ENCODE results near the gene PTPN1.

PTPN1 gene

DNA sequence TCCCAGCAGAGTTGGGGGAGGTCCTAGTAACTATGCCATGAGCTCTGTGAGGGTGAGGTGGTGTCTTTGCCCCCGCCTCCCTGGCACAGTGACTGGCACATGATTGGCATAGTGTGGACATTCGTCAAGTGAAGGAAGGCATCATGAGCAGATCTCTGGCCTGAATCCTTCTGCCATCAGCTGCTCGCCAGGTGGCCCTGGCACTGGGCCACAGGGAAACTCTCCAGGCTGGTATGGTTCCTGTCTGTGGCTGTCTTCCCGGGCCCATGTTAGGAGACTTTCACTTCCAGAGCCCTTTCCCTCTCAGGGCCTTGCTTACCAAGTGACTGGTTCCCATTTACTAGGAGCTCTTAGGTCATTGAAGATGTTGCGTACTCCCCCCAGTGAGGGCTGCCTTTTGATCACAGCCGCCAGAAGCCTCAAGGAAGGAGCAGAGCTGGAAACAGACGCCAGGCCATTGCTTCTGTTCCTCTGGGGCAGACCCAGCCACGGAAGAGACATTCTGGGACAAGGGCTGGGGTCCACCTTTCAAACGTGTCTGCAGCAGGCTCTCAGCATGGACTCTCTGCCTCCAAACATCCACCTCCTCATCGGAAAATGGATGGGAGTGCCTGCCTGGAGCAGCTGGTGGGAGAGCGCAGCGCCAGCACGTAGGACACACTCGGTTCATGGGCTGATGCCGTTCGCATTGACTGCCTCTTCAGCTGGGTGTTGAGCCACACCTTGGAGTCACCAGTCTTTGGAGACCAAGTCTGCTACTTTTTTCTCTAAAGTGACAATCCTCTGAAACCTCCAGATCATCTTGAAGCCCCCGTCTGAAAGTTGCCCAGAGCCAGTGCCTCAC, 67.2 kb downstream of the PTPN1 start:
- no peak overlapping the region for H3K4me3 Mint-ChIP-seq
- no peaks in the 10 kb centered on the region for H3K9me3 Mint-ChIP-seq
- H3K36me3 Mint-ChIP-seq (ENCODE audit: low read depth): peaks cover 67% of the 10 kb centered on the region
- TF ChIP-seq, protein P1, sequence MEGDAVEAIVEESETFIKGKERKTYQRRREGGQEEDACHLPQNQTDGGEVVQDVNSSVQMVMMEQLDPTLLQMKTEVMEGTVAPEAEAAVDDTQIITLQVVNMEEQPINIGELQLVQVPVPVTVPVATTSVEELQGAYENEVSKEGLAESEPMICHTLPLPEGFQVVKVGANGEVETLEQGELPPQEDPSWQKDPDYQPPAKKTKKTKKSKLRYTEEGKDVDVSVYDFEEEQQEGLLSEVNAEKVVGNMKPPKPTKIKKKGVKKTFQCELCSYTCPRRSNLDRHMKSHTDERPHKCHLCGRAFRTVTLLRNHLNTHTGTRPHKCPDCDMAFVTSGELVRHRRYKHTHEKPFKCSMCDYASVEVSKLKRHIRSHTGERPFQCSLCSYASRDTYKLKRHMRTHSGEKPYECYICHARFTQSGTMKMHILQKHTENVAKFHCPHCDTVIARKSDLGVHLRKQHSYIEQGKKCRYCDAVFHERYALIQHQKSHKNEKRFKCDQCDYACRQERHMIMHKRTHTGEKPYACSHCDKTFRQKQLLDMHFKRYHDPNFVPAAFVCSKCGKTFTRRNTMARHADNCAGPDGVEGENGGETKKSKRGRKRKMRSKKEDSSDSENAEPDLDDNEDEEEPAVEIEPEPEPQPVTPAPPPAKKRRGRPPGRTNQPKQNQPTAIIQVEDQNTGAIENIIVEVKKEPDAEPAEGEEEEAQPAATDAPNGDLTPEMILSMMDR (IDR thresholded peaks at IDR 0.05; ENCODE audit: unreplicated experiment in 3 of 3): no peak
- peaks cover 11% of the 10 kb centered on the region for H3K4me1 Mint-ChIP-seq
- no peaks in the 10 kb centered on the region for H3K27me3 Mint-ChIP-seq (ENCODE audit: low read depth)
- H3K27ac Mint-ChIP-seq: no peak overlapping the region

DNA sequence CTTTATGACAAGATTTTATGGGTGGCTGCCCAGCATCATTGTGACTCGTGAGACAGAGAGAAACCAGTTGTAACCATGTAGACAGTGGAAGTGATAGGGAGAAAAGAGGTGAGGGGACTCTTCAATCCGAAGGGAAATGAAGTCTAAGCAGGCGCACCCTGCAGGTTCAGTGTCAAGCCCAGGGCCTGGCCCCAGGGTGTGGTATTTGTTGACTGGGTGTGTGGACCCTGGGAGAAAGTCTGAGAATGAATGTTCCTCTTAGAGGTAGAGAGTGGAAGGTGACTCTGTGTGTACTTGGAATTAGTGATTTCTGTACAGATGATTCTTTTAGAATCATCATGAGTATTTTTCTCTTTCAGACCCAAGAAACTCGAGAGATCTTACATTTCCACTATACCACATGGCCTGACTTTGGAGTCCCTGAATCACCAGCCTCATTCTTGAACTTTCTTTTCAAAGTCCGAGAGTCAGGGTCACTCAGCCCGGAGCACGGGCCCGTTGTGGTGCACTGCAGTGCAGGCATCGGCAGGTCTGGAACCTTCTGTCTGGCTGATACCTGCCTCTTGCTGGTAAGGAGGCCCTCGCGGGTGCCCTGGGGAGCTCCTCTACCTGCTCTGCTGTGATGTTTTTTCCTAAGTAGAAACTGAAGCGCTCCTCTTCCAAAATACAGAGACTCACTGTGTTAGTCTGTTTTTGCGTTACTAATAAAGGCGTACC, 68.0 kb downstream of the PTPN1 start:
- H3K27me3 Mint-ChIP-seq (ENCODE audit: low read depth): no peaks in the 10 kb centered on the region

DNA sequence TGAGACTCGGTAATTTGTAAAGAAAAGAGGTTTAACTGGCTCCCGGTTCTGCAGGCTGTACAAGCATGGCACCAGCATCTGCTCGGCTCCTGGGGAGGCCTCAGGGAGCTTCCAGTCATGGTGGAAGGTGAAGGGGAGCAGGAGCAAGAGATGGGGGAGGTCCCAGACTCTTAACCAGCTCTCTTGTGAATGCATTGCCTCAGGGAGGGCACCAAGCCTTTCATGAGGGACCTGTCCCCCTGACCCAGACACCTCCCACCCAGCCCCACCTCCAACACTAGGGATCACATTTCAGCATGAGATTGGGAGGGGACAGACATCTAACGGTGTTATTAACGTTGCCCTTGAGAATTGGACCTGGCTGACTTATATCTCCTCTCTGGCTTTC, 68.6 kb downstream of the PTPN1 start:
- Mint-ChIP-seq H3K36me3 (ENCODE audit: low read depth) (peaks cover 79% of the 10 kb centered on the region), H3K4me3 (no peak overlapping the region), H3K27ac (no peak overlapping the region), H3K27me3 (ENCODE audit: low read depth) (no peaks in the 10 kb centered on the region), H3K4me1 (no peaks in the 10 kb centered on the region), H3K9me3 (no peaks in the 10 kb centered on the region)
- TF ChIP-seq, protein P1 (IDR thresholded peaks at IDR 0.05; ENCODE audit: unreplicated experiment in 3 of 3): no peak

More for the DNA sequence above, 68.0 kb downstream of the PTPN1 start:
- H3K36me3 Mint-ChIP-seq (ENCODE audit: low read depth): peaks cover 75% of the 10 kb centered on the region
- no peak overlapping the region for H3K27ac Mint-ChIP-seq
- TF ChIP-seq, protein P1 (IDR thresholded peaks at IDR 0.05; ENCODE audit: unreplicated experiment in 3 of 3): no peak
- H3K4me3 Mint-ChIP-seq: no peak overlapping the region
- peaks cover 4% of the 10 kb centered on the region for H3K4me1 Mint-ChIP-seq
- no peaks in the 10 kb centered on the region for H3K9me3 Mint-ChIP-seq

DNA sequence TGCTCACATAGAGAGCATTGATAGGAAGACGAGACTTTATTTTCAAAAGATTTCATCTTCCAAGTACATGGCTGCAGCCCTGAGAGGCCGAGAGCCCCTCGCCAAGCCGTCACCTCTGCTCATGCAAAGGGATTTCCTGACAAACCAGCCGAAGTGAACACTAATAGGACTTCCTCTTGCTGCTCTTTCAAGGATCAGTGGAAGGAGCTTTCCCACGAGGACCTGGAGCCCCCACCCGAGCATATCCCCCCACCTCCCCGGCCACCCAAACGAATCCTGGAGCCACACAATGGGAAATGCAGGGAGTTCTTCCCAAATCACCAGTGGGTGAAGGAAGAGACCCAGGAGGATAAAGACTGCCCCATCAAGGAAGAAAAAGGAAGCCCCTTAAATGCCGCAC, 69.3 kb downstream of the PTPN1 start:
- Mint-ChIP-seq H3K27ac (no peak overlapping the region), H3K4me3 (no peak overlapping the region), H3K4me1 (no peaks in the 10 kb centered on the region), H3K27me3 (ENCODE audit: low read depth) (no peaks in the 10 kb centered on the region), H3K9me3 (no peaks in the 10 kb centered on the region), H3K36me3 (ENCODE audit: low read depth) (peaks cover 75% of the 10 kb centered on the region)
- TF ChIP-seq, protein P1 (IDR thresholded peaks at IDR 0.05; ENCODE audit: unreplicated experiment in 3 of 3): no peak

DNA sequence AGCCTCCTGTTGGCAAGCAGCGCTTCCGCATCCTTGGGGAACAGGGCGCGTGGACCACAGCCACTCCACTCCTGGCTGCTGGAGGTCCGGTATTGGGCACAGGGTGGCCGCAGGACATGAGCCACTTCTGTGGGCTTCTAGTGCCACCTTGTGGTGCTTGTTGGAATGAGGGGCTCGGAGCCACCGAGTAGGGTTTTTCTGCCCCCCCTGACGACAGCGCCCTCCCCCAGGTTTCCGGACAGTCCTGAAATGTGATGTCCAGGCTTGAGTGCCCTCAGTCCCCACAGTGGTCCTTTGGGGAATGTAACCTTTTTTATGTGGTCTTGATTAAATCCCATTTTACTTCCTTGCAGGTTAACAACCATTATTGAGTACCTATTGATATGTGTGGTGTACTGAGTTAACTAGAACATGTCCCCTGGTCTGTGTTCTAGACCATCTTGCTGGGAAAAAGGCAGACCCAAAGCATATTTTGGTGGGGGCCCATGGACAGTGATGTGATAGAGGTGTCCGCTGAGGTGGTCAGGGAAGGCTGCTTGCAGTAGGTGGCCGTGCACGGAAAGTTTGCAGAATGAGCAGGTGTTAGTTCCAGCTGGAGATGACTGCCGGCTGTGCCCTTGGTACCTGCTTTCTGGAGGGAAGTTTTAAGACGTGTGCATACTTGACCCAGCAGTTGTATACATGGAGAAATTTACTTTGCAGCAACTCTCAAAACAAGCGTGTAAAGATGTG, 70.0 kb downstream of the PTPN1 start:
- no peak overlapping the region for H3K27ac Mint-ChIP-seq
- H3K27me3 Mint-ChIP-seq (ENCODE audit: low read depth): no peaks in the 10 kb centered on the region
- TF ChIP-seq, protein P1 (IDR thresholded peaks at IDR 0.05; ENCODE audit: unreplicated experiment in 3 of 3): peak; percentile 64 to 80 (median 72)

More for the DNA sequence above, 70.0 kb downstream of the PTPN1 start:
- Mint-ChIP-seq H3K9me3 (no peaks in the 10 kb centered on the region), H3K4me1 (no peaks in the 10 kb centered on the region), H3K4me3 (no peak overlapping the region), H3K36me3 (ENCODE audit: low read depth) (peaks cover 73% of the 10 kb centered on the region)

Measured in nephron (organoid).